Measurements from ENCODE around the gene SCARB1.

SCARB1 gene

GRCh38 chr12:124770728-124771127, 92.9 kb downstream of the SCARB1 start:
- DNase-seq, result no peak

GRCh38 chr12:124769881-124770512, 93.7 kb downstream of the SCARB1 start:
- DNase-seq, result no peak

GRCh38 chr12:124769163-124769530, 94.5 kb downstream of the SCARB1 start:
- no peak for DNase-seq

- DNase-seq, result no peak
These were observed 95.1 kb downstream of the SCARB1 start for GRCh38 chr12:124768452-124769162.

GRCh38 chr12:124767066-124767821, 96.4 kb downstream of the SCARB1 start:
- DNase-seq, result peak; percentile 83 to 85

GRCh38 chr12:124766727-124767065, 97.0 kb downstream of the SCARB1 start:
- DNase-seq, result no peak

GRCh38 chr12:124765581-124766489, 97.8 kb downstream of the SCARB1 start:
- DNase-seq, result no peak

GRCh38 chr12:124764870-124765580, 98.6 kb downstream of the SCARB1 start:
- DNase-seq, result no peak

- DNase-seq, result peak; percentile 52 to 64
These were observed 99.2 kb downstream of the SCARB1 start for GRCh38 chr12:124764451-124764850.

- DNase-seq, result no peak
These were observed 100.1 kb downstream of the SCARB1 start for GRCh38 chr12:124763594-124763979.

GRCh38 chr12:124762791-124763593, 100.7 kb downstream of the SCARB1 start:
- peak in 1 of 2 experiments; percentile 43 for DNase-seq

GRCh38 chr12:124762384-124762783, 101.3 kb downstream of the SCARB1 start:
- DNase-seq, result no peak

- peak; percentile 64 to 74 for DNase-seq
These were observed 101.8 kb downstream of the SCARB1 start for GRCh38 chr12:124761871-124762270.

- no peak for DNase-seq
These were observed 102.6 kb downstream of the SCARB1 start for GRCh38 chr12:124761056-124761455.

GRCh38 chr12:124760560-124760959, 103.1 kb downstream of the SCARB1 start:
- DNase-seq, result no peak

GRCh38 chr12:124759841-124760503, 103.7 kb downstream of the SCARB1 start:
- no peak for DNase-seq

GRCh38 chr12:124758266-124759220, 105.1 kb downstream of the SCARB1 start:
- no peak for DNase-seq

- no peak for DNase-seq
These were observed 106.3 kb downstream of the SCARB1 start for GRCh38 chr12:124757329-124757728.

- DNase-seq, result no peak
These were observed 106.9 kb downstream of the SCARB1 start for GRCh38 chr12:124756760-124757159.

GRCh38 chr12:124756166-124756565, 107.5 kb downstream of the SCARB1 start:
- no peak for DNase-seq
